ENCODE data around the gene PDE4C. TPM values are rescaled to one million over a fixed set of nuclear protein-coding genes. Genes with fewer than 3 reads are reported as not detected.
A peak's percentile ranks its signal among the peaks of the same experiment; 100 is the strongest.

The PDE4C gene
- total RNA-seq, 2 experiments from 2014 or later, result 1.4 TPM; not detected in 1

GRCh38 chr19:18264971-18265540 is 38.8 kb upstream of the PDE4C start:
- Histone ChIP-seq H2AFZ (ENCODE audit: low read length) (no peak overlapping the region), H3K4me3 (ENCODE audit: low read depth, low read length, poor library complexity, severe bottlenecking) (peak overlapping the region; percentile 10), H3K27ac (ENCODE audit: low read depth, low read length, poor library complexity, severe bottlenecking) (no peak overlapping the region), H3K4me2 (ENCODE audit: low read length) (peak overlapping the region; percentile 47), H3K79me2 (ENCODE audit: insufficient read depth, low read depth, low read length) (no peaks in the 10 kb centered on the region), H4K20me1 (ENCODE audit: insufficient read depth, low read length) (no peaks in the 10 kb centered on the region), H3K9me2 (ENCODE audit: insufficient read depth, low read length) (no peaks in the 10 kb centered on the region), H3K9me3 (ENCODE audit: low read length) (no peaks in the 10 kb centered on the region), H3K4me1 (ENCODE audit: insufficient read depth, low read length, poor library complexity, severe bottlenecking) (peaks cover 11% of the 10 kb centered on the region), H3K36me3 (ENCODE audit: insufficient read depth, low read length) (no peaks in the 10 kb centered on the region)
- POLR2A ChIA-PET, result no interaction called here
- no TSS peak for BruUV-seq (replicated peaks)
- DNase-seq (ENCODE audit: low spot score), result no peak
- intact Hi-C loops (cut with micrococcal nuclease; ENCODE audit: unreplicated experiment), result no loop called here
- TF ChIP-seq CTCF (conservative IDR thresholded peaks at IDR 0.05; ENCODE audit: low read length) (no peak), EZH2phosphoT487 (IDR thresholded peaks at IDR 0.05; ENCODE audit: borderline replicate concordance, low read depth, low read length) (no peak)
- CTCF ChIA-PET (ENCODE audit: unreplicated experiment), result interaction anchor here (0.5 kb wide), 1 partner anchor 73 kb away, joined by 3 read pairs; no protein-coding TSS in a partner anchor

GRCh38 chr19:18264137-18264854 is 38.1 kb upstream of the PDE4C start:
- POLR2A ChIA-PET, result no interaction called here
- H2AFZ ChIP-seq (ENCODE audit: low read length), result no peak overlapping the region
- no TSS peak for BruUV-seq (replicated peaks)

More at GRCh38 chr19:18264137-18264854, 38.1 kb upstream of the PDE4C start:
- no peaks in the 10 kb centered on the region for H3K9me3 ChIP-seq (ENCODE audit: low read length)
- CTCF ChIA-PET (ENCODE audit: unreplicated experiment), result no interaction called here
- TF ChIP-seq EZH2phosphoT487 (IDR thresholded peaks at IDR 0.05; ENCODE audit: borderline replicate concordance, low read depth, low read length), result no peak
- TF ChIP-seq CTCF (conservative IDR thresholded peaks at IDR 0.05; ENCODE audit: low read length), result no peak
- peaks cover 11% of the 10 kb centered on the region for H3K4me1 ChIP-seq (ENCODE audit: insufficient read depth, low read length, poor library complexity, severe bottlenecking)
- no peaks in the 10 kb centered on the region for H3K9me2 ChIP-seq (ENCODE audit: insufficient read depth, low read length)
- intact Hi-C loops (cut with micrococcal nuclease; ENCODE audit: unreplicated experiment), result no loop called here
- no peak overlapping the region for H3K4me2 ChIP-seq (ENCODE audit: low read length)
- H3K36me3 ChIP-seq (ENCODE audit: insufficient read depth, low read length), result no peaks in the 10 kb centered on the region
- H4K20me1 ChIP-seq (ENCODE audit: insufficient read depth, low read length), result no peaks in the 10 kb centered on the region
- H3K27ac ChIP-seq (ENCODE audit: low read depth, low read length, poor library complexity, severe bottlenecking), result no peak overlapping the region
- H3K79me2 ChIP-seq (ENCODE audit: insufficient read depth, low read depth, low read length), result no peaks in the 10 kb centered on the region
- no peak overlapping the region for H3K4me3 ChIP-seq (ENCODE audit: low read depth, low read length, poor library complexity, severe bottlenecking)
- DNase-seq (ENCODE audit: low spot score), result no peak
